Muscle layer of duodenum (tissue), 2 donors: ENCODE results near the gene RAD51B.

ENCODE experiments used
- H3K27ac ChIP-seq: one replicate; pipeline ENCODE4 v1.7.0; 2013; ENCODE audit warnings: mild to moderate bottlenecking, low read length
- H3K27me3 ChIP-seq: one replicate; pipeline ENCODE4 v1.7.0; 2013; ENCODE audit warnings: low read depth, mild to moderate bottlenecking, control low read depth, low read length
- H3K36me3 ChIP-seq, 2 donors: one replicate each; pipeline ENCODE4 v1.7.0; 2013; ENCODE audit warnings: low read length in 2 of 2, control low read depth in 1 of 2, mild to moderate bottlenecking in 1 of 2; ENCODE audit not compliant: insufficient read depth in 2 of 2, control insufficient read depth in 1 of 2
- H3K4me1 ChIP-seq, 2 donors: one replicate each; pipeline ENCODE4 v1.7.0; 2013; ENCODE audit warnings: low read length in 2 of 2, mild to moderate bottlenecking in 2 of 2, control low read depth in 1 of 2, moderate library complexity in 1 of 2; ENCODE audit not compliant: insufficient read depth in 2 of 2, control insufficient read depth in 1 of 2
- H3K4me3 ChIP-seq, 2 donors: one replicate each; pipeline ENCODE4 v1.7.0; 2013; ENCODE audit warnings: low read length in 2 of 2, low read depth in 1 of 2, mild to moderate bottlenecking in 1 of 2
- H3K9me3 ChIP-seq, 2 donors: one replicate each; pipeline ENCODE4 v1.7.0; 2013; ENCODE audit warnings: low read length in 2 of 2, control low read depth in 1 of 2, mild to moderate bottlenecking in 1 of 2; ENCODE audit not compliant: control insufficient read depth in 1 of 2
- donor health status: healthy.

RAD51B gene

DNA sequence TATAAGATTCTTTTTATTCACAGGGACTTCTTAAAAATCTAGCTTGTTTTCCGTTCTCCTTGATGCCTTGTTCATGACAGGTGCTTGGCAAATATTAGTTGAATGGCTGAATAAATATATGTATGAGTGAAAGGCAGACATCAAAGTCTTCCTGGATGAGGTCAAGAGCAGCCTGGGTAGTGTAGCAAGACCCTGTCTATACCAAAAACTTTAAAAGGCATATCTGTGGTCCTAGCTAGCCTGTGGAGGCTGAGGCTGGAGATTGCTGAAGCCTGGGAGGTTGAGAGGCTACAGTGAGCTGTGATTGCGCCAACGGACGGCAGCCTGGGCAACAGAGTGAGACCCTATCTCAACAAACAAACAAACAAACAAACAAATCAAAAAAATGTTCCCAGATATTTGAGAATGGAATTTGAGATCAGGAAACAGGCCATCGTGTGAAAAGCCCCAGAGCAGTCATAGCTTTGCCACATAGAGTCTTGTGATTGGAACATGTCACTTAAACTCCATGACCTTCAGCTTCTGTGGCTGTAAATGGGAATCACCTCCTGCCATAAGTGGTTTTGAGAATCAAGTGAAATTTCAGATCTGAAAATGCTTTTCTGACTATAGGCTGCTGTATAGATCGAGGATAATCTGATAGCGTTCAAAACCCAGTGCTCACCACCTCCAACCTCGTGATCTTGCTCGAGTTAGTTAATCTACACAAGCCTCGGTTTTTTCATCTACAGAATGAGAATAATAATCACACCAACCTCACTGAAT is 908.9 kb downstream of the RAD51B start:
- no peak overlapping the region for H3K27ac ChIP-seq
- no peaks in the 10 kb centered on the region for H3K27me3 ChIP-seq
- peaks cover 0 to 5% of the 10 kb centered on the region in 2 donors for H3K4me1 ChIP-seq
- H3K36me3 ChIP-seq = no peaks in the 10 kb centered on the region
- no peaks in the 10 kb centered on the region for H3K9me3 ChIP-seq
- H3K4me3 ChIP-seq = no peak overlapping the region

DNA sequence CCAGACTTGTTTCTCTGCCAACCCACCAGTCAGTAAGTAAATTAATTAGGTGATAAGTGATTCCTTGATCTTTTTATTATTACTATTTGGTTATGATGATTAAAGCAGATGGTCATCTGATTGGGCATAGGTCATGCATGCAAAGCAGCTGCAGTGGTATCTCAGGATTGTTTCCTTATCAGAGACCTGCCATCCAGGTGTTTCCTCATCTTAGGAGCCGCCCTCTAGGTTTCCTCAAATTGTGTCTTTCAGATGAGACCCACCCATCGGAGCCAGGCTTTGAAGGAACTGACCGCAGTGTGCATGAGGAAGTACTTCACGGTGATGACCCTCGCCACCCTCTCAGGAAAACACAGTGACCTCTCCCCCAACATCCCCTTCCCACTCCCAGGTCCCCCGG is 910.0 kb downstream of the RAD51B start:
- no peak overlapping the region for H3K27ac ChIP-seq
- H3K9me3 ChIP-seq = no peaks in the 10 kb centered on the region
- H3K4me1 ChIP-seq = peaks cover 0 to 5% of the 10 kb centered on the region in 2 donors
- H3K36me3 ChIP-seq = no peaks in the 10 kb centered on the region
- H3K27me3 ChIP-seq = no peaks in the 10 kb centered on the region
- no peak overlapping the region for H3K4me3 ChIP-seq

DNA sequence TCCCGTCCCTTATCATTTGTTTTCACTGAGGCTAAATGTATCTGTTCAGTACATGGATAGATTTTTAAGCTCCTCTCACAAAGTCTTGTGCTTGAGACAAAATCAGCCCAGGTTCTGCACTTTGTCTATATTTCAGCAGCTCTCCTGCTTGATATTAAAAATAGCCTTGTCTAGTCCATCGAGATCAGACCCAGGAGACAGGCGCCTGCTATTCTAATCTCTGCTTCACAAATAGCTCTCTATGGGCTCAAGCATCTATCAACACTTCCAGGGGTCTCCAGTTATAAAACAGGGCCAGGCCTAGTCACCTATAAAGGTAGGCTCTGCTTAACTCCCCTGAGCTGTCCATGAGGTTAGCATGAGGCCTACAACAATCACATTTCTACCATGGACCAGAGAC is 910.8 kb downstream of the RAD51B start:
- Histone ChIP-seq H3K27ac (no peak overlapping the region), H3K4me1 (peaks cover 0 to 6% of the 10 kb centered on the region in 2 donors), H3K9me3 (no peaks in the 10 kb centered on the region)

DNA sequence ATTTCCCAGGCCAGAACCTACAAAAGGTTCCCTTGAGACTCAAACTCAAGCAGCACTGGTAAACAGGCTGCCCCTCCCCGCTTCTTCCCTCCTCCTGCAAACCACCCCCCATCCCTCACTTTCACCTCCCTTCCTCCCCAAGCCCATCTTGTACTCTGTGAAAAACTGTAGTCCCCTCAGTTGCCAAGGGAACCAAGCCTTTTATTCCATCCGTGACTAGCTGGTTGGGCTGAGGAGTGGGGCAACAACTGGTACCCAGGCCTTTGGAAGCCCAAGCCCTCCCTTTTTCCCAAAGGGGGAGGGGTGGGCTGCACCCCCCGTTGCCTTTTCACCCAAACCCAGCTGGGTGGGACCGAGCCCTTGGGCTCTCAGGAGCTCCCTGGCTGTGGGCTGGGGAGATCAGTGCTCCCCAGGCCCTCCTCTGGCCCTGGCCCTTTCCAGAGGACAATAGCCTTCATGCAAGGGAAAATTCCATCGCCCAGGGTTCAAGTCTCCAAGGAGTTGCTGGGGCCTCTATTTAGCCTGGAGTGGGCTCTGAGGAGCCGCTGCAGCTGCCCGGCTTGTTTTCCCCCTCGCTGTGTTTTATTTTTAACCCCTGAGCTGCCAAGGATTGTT is 911.3 kb downstream of the RAD51B start:
- Histone ChIP-seq H3K36me3 (no peaks in the 10 kb centered on the region), H3K27ac (no peak overlapping the region), H3K4me1 (peaks cover 1 to 12% of the 10 kb centered on the region in 2 donors), H3K27me3 (no peaks in the 10 kb centered on the region), H3K9me3 (no peaks in the 10 kb centered on the region), H3K4me3 (no peak overlapping the region)

More for the DNA sequence above, 910.8 kb downstream of the RAD51B start:
- no peak overlapping the region for H3K4me3 ChIP-seq
- H3K36me3 ChIP-seq = no peaks in the 10 kb centered on the region
- H3K27me3 ChIP-seq = no peaks in the 10 kb centered on the region

DNA sequence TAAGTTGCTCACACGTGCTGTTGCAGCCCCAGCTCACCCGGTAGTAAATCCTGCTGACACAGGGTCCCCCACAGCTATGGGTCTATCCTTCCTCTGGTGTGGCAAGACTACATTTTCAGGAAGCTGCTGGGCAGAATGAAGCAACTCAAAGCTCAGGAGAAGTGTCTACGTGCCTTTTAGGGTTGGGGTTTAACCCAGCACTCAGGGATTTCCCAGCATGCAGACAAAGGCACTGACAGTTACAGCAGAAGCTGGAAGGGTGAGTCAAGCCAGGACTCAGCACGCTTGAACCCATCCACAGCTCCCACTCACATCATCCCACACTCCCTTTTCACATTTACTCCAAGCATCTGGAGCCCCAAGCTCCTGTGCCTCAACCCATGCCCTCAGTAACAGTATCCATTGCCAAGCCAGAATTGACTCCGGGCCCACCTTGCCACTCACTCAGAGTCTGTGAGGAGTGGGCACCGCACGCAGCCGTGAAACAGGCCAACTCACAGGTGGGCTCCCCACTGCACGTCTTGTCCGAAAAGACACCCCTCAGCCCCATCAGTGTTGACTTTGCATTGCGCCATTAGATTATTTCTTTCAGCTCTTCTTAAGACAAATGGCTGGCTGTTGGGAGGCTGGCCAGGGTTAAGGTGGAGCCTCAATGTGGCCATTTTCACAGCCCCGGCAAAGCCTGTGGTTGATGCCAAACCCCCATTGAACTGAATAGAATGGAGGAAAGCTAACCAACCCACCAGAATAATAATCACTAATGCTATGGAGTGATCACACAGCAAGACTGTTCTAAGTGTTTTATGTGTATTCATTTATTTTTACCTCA is 913.7 kb downstream of the RAD51B start:
- H3K4me3 ChIP-seq = no peak overlapping the region
- H3K4me1 ChIP-seq = peaks cover 9 to 28% of the 10 kb centered on the region in 2 donors
- no peak overlapping the region for H3K27ac ChIP-seq
- H3K36me3 ChIP-seq = no peaks in the 10 kb centered on the region
- no peaks in the 10 kb centered on the region for H3K27me3 ChIP-seq
- no peaks in the 10 kb centered on the region for H3K9me3 ChIP-seq

DNA sequence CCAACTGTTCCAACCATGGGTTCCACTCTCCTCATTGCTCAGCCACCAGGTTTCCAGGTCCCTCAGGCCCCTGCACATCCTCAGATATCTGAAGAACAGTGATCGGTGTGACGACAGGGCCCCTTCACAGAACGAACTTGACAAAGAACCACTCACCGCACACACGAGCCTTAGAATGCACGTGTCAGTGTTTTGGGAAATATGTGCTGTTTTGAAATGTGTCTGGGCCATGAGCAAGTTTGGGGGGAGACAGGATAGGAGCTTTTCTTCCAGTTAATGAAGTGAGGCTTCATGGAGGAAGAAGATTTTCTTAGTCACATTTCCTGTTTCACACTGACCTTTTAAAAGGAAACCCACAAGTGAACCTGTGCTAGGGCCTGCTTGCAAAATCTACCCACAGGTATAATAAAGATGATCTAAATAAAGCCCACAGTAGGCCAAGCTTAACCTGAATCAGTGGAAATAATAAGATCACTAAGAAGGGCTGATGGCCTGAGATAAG is 914.7 kb downstream of the RAD51B start:
- Histone ChIP-seq H3K27ac (no peak overlapping the region), H3K4me1 (peaks cover 9 to 28% of the 10 kb centered on the region in 2 donors), H3K4me3 (no peak overlapping the region), H3K27me3 (no peaks in the 10 kb centered on the region), H3K9me3 (no peaks in the 10 kb centered on the region), H3K36me3 (no peaks in the 10 kb centered on the region)

DNA sequence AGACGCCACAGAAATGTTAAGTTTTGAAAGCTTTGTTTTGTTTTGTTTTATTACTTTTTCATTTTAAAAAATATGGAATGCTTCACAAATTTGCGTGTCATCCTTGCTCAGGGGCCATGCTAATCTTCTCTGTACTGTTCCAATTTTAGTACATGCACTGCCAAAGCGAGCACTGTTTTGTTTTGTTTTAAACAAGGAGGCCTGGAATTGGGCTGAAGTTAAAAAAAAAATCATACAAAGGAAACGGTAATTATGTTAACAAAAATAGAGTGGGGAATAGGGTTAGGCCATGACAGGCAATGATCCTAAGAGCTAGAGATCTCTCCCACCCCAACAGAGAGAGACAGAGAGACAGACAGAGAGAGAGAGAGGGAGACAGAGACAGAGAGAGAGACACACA is 916.3 kb downstream of the RAD51B start:
- Histone ChIP-seq H3K27ac (peak overlapping the region; percentile 67), H3K4me1 (peaks cover 9 to 28% of the 10 kb centered on the region in 2 donors), H3K4me3 (no peak overlapping the region), H3K36me3 (no peaks in the 10 kb centered on the region), H3K27me3 (no peaks in the 10 kb centered on the region), H3K9me3 (no peaks in the 10 kb centered on the region)

DNA sequence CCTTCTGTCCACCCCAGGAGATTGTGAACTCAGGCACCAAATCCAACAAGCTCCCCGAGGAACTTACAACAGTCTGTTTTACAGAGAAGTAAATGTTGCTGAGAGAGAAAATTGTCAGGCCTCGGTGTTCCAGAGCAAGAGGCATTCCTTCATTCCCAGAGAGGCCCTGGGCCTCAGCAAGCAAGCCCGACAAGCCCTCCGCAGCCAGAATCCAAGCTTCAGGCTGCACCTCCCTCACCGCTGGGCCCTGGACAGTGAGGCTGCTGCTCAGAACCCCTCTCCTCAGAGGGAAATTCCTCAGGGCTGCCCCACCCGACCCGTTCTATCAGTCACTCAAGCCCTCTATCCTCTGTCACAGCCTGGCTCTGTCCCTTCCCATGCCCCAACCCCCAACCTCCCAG is 916.9 kb downstream of the RAD51B start:
- Histone ChIP-seq H3K4me3 (no peak overlapping the region), H3K9me3 (no peaks in the 10 kb centered on the region), H3K36me3 (no peaks in the 10 kb centered on the region), H3K27me3 (no peaks in the 10 kb centered on the region), H3K4me1 (peaks cover 9 to 24% of the 10 kb centered on the region in 2 donors), H3K27ac (peak overlapping the region; percentile 67)

- Histone ChIP-seq H3K27ac (peak overlapping the region; percentile 67), H3K4me3 (no peak overlapping the region), H3K36me3 (no peaks in the 10 kb centered on the region), H3K27me3 (no peaks in the 10 kb centered on the region), H3K4me1 (peaks cover 9 to 24% of the 10 kb centered on the region in 2 donors), H3K9me3 (no peaks in the 10 kb centered on the region)
These were observed 917.5 kb downstream of the RAD51B start for GRCh38 chr14:68737086-68737485.

GRCh38 chr14:68738559-68738958 is 919.0 kb downstream of the RAD51B start:
- no peak overlapping the region for H3K27ac ChIP-seq
- H3K27me3 ChIP-seq = no peaks in the 10 kb centered on the region
- no peaks in the 10 kb centered on the region for H3K36me3 ChIP-seq
- no peaks in the 10 kb centered on the region for H3K9me3 ChIP-seq
- no peak overlapping the region for H3K4me3 ChIP-seq
- peaks cover 9 to 24% of the 10 kb centered on the region in 2 donors for H3K4me1 ChIP-seq

DNA sequence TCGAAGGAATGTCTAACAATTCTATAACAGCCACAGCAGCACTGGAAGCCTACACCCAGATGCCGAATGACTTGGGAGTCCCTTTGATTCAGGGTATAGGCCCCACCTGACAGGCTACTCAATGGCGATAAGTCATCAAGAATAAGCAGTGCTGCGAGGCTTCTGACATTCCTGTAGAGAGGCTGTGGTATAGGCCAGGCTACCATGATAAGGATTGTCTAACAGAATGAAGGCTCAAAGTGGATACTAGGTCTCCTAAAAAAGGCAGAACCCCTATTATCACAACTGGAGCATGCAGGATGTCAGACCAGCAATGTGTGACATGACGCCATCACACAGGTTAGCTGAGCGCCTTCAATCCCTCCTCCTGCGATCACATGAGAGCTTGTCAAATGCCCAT is 920.1 kb downstream of the RAD51B start:
- Histone ChIP-seq H3K27me3 (no peaks in the 10 kb centered on the region), H3K27ac (no peak overlapping the region), H3K4me3 (no peak overlapping the region), H3K36me3 (no peaks in the 10 kb centered on the region), H3K4me1 (peaks cover 9 to 24% of the 10 kb centered on the region in 2 donors), H3K9me3 (no peaks in the 10 kb centered on the region)
